ENCODE measurements around the gene ZNF500.
A peak's percentile ranks its signal among the peaks of the same experiment; 100 is the strongest.

The ZNF500 gene

GRCh38 chr16:4768549-4769305, 1.8 kb upstream of the ZNF500 start:
- peaks cover 21% of the 10 kb centered on the region for H3K4me1 Mint-ChIP-seq (ENCODE audit: low read depth)
- no peaks in the 10 kb centered on the region for H3K27me3 Mint-ChIP-seq (ENCODE audit: low read depth)
- H3K36me3 Mint-ChIP-seq (ENCODE audit: low read depth): peaks cover 6% of the 10 kb centered on the region
- H3K27ac Mint-ChIP-seq: peak overlapping the region; percentile 86
- H3K9me3 Mint-ChIP-seq: no peaks in the 10 kb centered on the region
- peak overlapping the region; percentile 94 for H3K4me3 Mint-ChIP-seq

- H3K9me3 Mint-ChIP-seq: no peaks in the 10 kb centered on the region
- H3K27me3 Mint-ChIP-seq (ENCODE audit: low read depth): no peaks in the 10 kb centered on the region
- H3K36me3 Mint-ChIP-seq (ENCODE audit: low read depth): peaks cover 6% of the 10 kb centered on the region
- H3K4me3 Mint-ChIP-seq: peak overlapping the region; percentile 94
- peak overlapping the region; percentile 86 for H3K27ac Mint-ChIP-seq
- peaks cover 21% of the 10 kb centered on the region for H3K4me1 Mint-ChIP-seq (ENCODE audit: low read depth)
Measured at GRCh38 chr16:4767872-4768548, 1.0 kb upstream of the ZNF500 start.

- peaks cover 21% of the 10 kb centered on the region for H3K4me1 Mint-ChIP-seq (ENCODE audit: low read depth)
- no peaks in the 10 kb centered on the region for H3K9me3 Mint-ChIP-seq
- peak overlapping the region; percentile 86 for H3K27ac Mint-ChIP-seq
- peaks cover 11% of the 10 kb centered on the region for H3K36me3 Mint-ChIP-seq (ENCODE audit: low read depth)
- no peaks in the 10 kb centered on the region for H3K27me3 Mint-ChIP-seq (ENCODE audit: low read depth)
- H3K4me3 Mint-ChIP-seq: peak overlapping the region; percentile 84
Measured at GRCh38 chr16:4765511-4766474, 1.2 kb downstream of the ZNF500 start.

GRCh38 chr16:4763791-4764190, 3.2 kb downstream of the ZNF500 start:
- no peaks in the 10 kb centered on the region for H3K9me3 Mint-ChIP-seq
- H3K36me3 Mint-ChIP-seq (ENCODE audit: low read depth): peaks cover 17% of the 10 kb centered on the region
- H3K27me3 Mint-ChIP-seq (ENCODE audit: low read depth): no peaks in the 10 kb centered on the region

GRCh38 chr16:4762205-4762604, 4.8 kb downstream of the ZNF500 start:
- Mint-ChIP-seq H3K27me3 (ENCODE audit: low read depth) (no peaks in the 10 kb centered on the region), H3K9me3 (no peaks in the 10 kb centered on the region), H3K4me1 (ENCODE audit: low read depth) (peaks cover 9% of the 10 kb centered on the region), H3K36me3 (ENCODE audit: low read depth) (peaks cover 21% of the 10 kb centered on the region), H3K27ac (no peak overlapping the region), H3K4me3 (no peak overlapping the region)

More at GRCh38 chr16:4763791-4764190, 3.2 kb downstream of the ZNF500 start:
- H3K4me1 Mint-ChIP-seq (ENCODE audit: low read depth): peaks cover 21% of the 10 kb centered on the region
- H3K27ac Mint-ChIP-seq: no peak overlapping the region
- no peak overlapping the region for H3K4me3 Mint-ChIP-seq

- Mint-ChIP-seq H3K27me3 (ENCODE audit: low read depth) (no peaks in the 10 kb centered on the region), H3K9me3 (peaks cover 4% of the 10 kb centered on the region), H3K36me3 (ENCODE audit: low read depth) (peaks cover 24% of the 10 kb centered on the region), H3K4me3 (no peak overlapping the region), H3K4me1 (ENCODE audit: low read depth) (no peaks in the 10 kb centered on the region), H3K27ac (no peak overlapping the region)
Measured at GRCh38 chr16:4760221-4760910, 6.6 kb downstream of the ZNF500 start.

GRCh38 chr16:4755687-4756086, 11.3 kb downstream of the ZNF500 start:
- Mint-ChIP-seq H3K9me3 (peaks cover 7% of the 10 kb centered on the region), H3K27ac (no peak overlapping the region), H3K4me1 (ENCODE audit: low read depth) (no peaks in the 10 kb centered on the region), H3K4me3 (no peak overlapping the region), H3K36me3 (ENCODE audit: low read depth) (peaks cover 31% of the 10 kb centered on the region), H3K27me3 (ENCODE audit: low read depth) (no peaks in the 10 kb centered on the region)

- Mint-ChIP-seq H3K4me1 (ENCODE audit: low read depth) (no peaks in the 10 kb centered on the region), H3K27ac (no peak overlapping the region), H3K27me3 (ENCODE audit: low read depth) (no peaks in the 10 kb centered on the region), H3K36me3 (ENCODE audit: low read depth) (peaks cover 30% of the 10 kb centered on the region), H3K4me3 (no peak overlapping the region), H3K9me3 (peaks cover 7% of the 10 kb centered on the region)
Measured at GRCh38 chr16:4754865-4755264, 12.1 kb downstream of the ZNF500 start.

GRCh38 chr16:4753227-4753626, 13.7 kb downstream of the ZNF500 start:
- H3K27me3 Mint-ChIP-seq (ENCODE audit: low read depth): no peaks in the 10 kb centered on the region
- H3K36me3 Mint-ChIP-seq (ENCODE audit: low read depth): peaks cover 21% of the 10 kb centered on the region
- no peak overlapping the region for H3K4me3 Mint-ChIP-seq
- no peak overlapping the region for H3K27ac Mint-ChIP-seq
- peaks cover 7% of the 10 kb centered on the region for H3K9me3 Mint-ChIP-seq
- no peaks in the 10 kb centered on the region for H3K4me1 Mint-ChIP-seq (ENCODE audit: low read depth)

- peaks cover 21% of the 10 kb centered on the region for H3K36me3 Mint-ChIP-seq (ENCODE audit: low read depth)
- peaks cover 7% of the 10 kb centered on the region for H3K9me3 Mint-ChIP-seq
- no peaks in the 10 kb centered on the region for H3K27me3 Mint-ChIP-seq (ENCODE audit: low read depth)
- no peak overlapping the region for H3K27ac Mint-ChIP-seq
- no peak overlapping the region for H3K4me3 Mint-ChIP-seq
- peaks cover 5% of the 10 kb centered on the region for H3K4me1 Mint-ChIP-seq (ENCODE audit: low read depth)
Measured at GRCh38 chr16:4752351-4753100, 14.4 kb downstream of the ZNF500 start.

GRCh38 chr16:4750896-4751295, 16.1 kb downstream of the ZNF500 start:
- Mint-ChIP-seq H3K9me3 (peaks cover 7% of the 10 kb centered on the region), H3K27ac (no peak overlapping the region), H3K4me3 (no peak overlapping the region), H3K36me3 (ENCODE audit: low read depth) (peaks cover 18% of the 10 kb centered on the region), H3K27me3 (ENCODE audit: low read depth) (no peaks in the 10 kb centered on the region), H3K4me1 (ENCODE audit: low read depth) (peaks cover 6% of the 10 kb centered on the region)

- Mint-ChIP-seq H3K4me1 (ENCODE audit: low read depth) (peaks cover 6% of the 10 kb centered on the region), H3K4me3 (no peak overlapping the region), H3K36me3 (ENCODE audit: low read depth) (peaks cover 9% of the 10 kb centered on the region), H3K27ac (no peak overlapping the region), H3K27me3 (ENCODE audit: low read depth) (no peaks in the 10 kb centered on the region), H3K9me3 (peaks cover 1% of the 10 kb centered on the region)
Measured at GRCh38 chr16:4749700-4750257, 17.2 kb downstream of the ZNF500 start.

- peaks cover 6% of the 10 kb centered on the region for H3K36me3 Mint-ChIP-seq (ENCODE audit: low read depth)
- H3K4me3 Mint-ChIP-seq: no peak overlapping the region
- no peak overlapping the region for H3K27ac Mint-ChIP-seq
- H3K27me3 Mint-ChIP-seq (ENCODE audit: low read depth): no peaks in the 10 kb centered on the region
- no peaks in the 10 kb centered on the region for H3K9me3 Mint-ChIP-seq
- peaks cover 6% of the 10 kb centered on the region for H3K4me1 Mint-ChIP-seq (ENCODE audit: low read depth)
Measured at GRCh38 chr16:4748682-4749411, 18.1 kb downstream of the ZNF500 start.
